ENCODE results near the gene GGA3.

GGA3 gene

GRCh38 chr17:75245011-75245410, 16.4 kb downstream of the GGA3 start:
- DNase-seq (ENCODE audit: low read depth in 2 of 2) = no peak

DNA sequence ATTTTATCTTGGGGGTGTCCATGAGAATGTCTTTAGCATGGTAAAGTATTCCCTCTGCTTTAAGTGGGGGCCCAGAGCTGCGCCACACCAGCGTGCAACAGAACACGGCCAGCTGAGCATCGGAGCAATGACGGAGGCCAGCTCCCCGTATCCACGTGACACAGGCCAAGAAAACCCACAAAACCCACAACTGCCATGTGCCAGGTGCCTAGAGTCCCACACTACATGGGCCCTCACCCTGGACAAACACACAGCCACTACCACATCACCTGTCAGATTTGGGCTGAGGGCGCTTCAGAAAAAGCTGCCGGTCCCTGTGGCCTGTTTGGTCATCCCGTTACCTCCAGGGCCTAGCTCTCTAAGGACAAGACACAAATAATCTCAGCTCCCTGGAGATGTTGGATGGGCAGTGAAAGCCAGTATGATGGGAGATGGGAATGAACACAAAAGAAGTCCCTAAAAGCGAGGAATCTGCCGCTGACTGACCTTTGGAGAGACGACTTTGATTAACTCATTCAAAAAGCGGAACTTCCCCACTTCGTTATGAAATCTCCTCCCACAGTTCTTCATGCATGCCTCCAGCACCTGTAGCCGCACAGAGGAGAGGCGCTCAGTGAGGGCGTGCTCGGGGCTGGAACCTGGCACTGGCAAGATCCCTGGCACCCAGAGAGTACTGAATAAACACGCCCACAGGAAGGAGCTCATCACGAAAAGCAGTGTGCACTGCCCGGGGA, 17.1 kb downstream of the GGA3 start:
- no peak for DNase-seq (ENCODE audit: low read depth in 2 of 2)

DNA sequence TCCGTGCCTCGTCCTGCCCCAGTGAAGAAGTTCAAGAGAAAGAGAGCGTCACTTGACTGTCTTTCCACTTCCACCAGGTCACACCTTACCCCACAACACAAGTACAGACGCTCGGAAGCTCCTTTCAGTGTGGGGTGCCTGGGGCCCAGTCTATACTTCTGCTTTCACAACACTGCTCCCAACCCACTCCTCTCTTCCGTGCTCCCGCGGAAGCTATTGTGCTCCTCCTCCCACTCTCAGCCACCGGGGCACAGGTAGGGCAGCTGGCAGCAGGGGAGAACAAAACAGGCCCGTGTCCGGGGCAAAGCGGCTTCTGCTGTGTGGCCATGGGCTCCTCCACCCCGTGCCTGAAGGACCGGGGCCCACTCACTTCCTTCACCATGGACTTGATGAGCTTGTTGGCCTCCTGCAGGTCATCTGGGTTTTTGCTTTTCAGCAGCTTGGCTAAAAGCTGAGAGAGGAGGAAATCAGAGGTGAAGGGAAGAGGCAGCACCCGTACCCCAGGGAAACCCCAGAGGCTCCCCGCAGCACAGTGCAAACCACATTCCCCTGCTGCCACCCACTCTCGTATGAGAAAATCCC, 18.9 kb downstream of the GGA3 start:
- DNase-seq (ENCODE audit: low read depth in 2 of 2) = peak in 1 of 2 experiments; percentile 21

DNA sequence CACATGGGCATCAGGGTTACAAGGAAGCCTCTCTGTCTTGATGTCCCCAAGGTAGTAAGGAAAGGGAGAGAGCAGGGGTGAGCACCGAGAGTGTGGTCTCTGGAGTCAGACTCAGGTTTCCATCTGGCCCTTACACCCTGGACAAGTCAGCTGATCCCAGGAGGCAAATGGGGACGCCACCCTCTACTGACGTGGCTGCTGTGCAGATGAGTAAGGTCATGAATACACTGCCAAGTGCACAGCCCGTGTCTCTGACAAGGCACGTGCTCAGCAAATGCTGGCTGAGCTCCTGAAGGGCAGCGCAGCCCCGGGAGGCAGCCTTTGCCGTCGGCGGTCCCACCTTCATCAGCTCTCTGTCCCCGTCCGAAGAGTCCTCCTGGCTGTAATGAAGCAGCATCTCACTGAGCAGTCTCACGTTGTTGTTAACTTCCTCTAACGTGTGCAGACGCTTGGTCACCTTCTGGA, 19.4 kb downstream of the GGA3 start:
- DNase-seq (ENCODE audit: low read depth in 2 of 2) = no peak

DNA sequence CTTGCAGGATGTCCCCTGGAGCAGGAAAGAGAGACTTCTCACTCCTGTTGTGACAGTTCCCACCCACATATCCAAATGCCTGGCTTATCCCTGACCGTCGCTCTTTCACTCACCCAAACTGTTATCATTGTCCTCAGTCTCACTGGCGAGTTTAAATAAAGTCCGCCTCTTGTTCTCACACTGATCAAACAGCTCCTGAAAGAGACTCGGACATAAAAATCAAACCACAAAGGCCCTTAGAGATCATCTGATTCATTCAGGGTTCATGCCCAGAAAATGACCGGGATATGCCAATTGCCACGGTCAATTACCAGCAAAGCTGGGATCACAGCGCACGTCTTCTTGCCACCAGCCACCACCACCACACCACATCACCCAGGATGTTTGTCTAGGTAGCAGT, 19.9 kb downstream of the GGA3 start:
- DNase-seq (ENCODE audit: low read depth in 2 of 2) = no peak

GRCh38 chr17:75241143-75241430, 20.3 kb downstream of the GGA3 start:
- DNase-seq (ENCODE audit: low read depth in 2 of 2) = no peak

DNA sequence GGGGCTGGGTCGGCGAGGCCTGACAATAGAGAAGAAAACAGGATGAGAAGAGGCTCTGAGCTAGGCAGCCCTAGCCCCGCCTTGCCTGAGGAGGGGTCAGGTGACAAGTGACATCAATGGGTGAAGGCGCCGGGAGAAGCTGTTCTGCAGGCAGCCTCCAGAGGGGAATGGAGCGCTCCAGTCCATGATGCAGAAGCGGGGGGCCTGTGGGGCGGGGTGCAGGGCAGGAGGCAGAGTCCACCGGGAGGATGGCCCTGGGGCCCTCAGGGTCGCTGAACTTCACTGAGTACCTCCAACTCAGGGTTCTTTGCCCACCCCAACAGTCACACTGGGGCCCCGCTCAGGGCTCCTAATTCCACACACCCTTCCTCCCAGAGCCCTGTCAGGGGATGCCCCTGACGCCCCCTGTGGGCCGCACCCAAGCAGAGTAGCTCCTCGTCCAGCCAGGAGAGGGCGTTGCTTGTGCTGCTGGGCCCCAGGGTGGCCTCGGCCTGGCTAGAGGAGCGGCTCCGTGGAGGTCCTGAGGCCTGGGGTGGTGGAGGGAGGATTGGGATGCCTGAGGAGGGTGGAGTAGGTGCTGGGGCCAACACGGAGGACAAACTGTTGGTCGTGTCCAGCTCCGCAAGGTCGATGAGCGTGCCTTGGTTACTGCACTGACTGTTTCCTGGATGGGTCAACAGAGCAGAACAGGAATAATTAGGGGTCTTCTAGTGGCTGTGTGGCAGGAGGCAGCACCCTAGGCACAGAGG, 20.8 kb downstream of the GGA3 start:
- peak in 1 of 2 experiments; percentile 39 for DNase-seq (ENCODE audit: low read depth in 2 of 2)

DNA sequence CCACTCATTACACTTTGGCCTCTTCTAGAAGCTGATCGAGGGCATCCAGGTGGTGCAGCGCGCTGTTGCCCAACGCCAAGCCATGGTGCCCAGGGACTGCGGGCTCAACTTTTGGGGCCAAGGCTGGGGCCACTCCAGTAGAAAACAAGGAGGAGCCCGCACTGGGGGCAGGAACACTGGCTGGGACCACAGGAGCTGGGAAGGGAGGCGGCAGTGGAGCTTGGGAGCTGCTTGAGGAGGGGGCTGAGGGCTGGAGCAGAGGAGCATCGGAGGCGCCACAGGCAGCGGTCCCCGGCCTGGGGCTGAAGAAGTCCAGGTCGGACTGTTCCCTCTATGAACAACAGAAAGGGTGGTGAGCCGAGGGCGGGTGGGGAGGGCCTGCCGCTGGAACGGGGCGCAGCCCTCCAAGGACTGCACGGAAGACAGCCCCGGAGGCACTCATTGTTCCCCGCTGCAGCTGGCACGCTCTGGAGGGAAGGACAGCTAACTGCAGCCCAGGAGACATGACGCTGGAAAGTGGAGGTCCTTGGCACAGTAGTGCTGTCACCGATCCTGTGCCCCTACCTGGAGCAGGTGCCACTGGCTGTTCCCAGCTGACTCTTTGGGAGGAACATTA, 21.5 kb downstream of the GGA3 start:
- DNase-seq (ENCODE audit: low read depth in 2 of 2) = no peak

- no peak for DNase-seq (ENCODE audit: low read depth in 2 of 2)
Observed at GRCh38 chr17:75239214-75239613, 22.2 kb downstream of the GGA3 start.

DNA sequence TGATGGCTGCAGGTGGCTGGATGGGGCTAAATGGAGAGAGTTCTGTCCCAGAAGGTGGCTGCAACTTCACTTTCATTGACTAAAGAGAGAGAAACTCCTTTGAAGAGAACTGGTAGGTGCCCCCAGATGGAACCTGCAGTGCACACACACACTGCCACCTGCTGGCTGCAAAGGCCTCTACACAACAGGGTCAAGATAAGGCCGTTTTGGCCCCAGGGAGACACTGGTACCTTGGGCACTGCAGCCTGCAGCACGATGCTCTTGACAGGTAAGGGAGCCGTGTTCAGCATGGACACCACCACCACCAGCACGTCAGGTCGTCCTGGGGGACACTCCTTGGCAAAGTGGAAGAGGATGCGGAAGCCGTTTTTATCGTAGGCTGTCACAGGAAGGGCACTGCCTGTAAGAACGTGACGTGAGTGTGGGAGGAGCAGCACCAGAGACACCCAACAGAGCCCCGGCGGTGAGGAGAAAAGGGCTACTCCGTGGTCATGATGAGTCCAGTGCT, 22.7 kb downstream of the GGA3 start:
- peak; percentile 39 to 41 for DNase-seq (ENCODE audit: low read depth in 2 of 2)

DNA sequence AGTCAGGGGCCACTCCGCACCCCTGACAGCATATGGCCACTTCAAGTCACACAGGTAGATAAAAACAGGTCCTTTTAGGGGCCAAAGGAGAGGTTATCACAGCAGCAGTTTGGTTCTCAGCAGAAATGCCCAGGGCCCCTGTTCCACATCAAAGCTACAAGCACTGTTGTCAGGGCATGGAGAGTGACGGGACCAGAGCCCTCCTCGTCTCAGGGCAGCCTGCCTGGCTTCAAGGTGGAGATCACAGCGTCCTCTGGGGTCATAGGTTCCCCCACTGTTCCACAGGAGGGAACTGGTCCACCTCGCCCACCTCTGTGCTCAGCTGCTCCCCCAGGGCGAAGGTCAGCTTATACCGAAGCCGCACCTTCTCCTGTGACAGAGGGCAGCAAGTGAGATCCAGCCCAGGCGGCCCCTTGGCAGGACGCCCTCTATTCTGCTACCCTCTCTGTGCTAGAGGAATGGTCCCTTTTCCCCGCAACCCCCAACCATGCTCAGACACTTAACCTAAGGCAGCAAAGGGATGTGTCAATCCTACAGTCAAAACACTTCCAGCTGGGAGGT, 23.3 kb downstream of the GGA3 start:
- DNase-seq (ENCODE audit: low read depth in 2 of 2) = no peak

DNA sequence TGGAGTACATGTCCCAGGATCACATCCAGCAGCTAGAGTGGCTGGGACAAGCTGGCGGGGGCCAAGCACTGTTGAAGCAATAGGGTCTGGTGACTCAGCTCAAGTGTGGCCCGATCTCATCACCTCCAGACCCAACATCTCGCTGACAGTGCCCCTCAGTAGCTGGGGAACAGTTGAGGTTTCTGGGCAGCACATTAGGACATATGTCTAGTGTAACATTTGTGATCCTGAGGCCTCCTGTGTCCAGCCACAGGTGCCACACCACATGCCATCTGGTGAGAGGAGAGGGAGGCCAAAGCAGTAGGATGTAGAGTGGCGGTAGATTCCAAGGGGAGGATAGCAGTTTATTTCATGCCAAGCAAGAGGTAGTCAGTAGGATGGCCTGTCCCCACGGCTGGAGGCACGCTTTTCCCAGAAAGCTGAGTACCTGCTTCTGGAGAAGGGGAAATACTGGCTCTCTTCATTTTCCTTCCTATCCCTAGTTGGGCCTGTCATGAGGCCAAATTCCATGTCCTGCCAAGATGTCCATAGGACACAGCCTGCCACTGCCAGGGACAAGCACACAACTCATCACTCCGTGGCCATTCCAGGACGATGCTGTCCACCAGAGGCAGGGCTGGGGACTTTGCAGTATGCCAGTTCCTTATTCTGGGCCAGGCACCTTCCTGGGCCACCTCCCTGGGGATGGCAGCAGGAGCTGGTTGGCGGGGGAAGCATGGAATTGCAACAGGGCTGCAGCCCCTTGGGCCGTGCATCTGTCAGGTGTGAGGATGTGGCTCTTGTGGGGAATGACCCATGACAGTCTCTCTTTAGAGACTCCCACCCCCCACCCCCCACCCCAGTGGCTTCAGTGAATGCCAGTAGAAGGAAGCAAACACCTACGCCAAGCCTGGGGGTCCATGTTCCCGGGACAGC, 24.0 kb downstream of the GGA3 start:
- DNase-seq (ENCODE audit: low read depth in 2 of 2) = no peak

- no peak for DNase-seq (ENCODE audit: low read depth in 2 of 2)
Observed at GRCh38 chr17:75232786-75233185, 28.6 kb downstream of the GGA3 start.

GRCh38 chr17:75231741-75232464, 29.5 kb downstream of the GGA3 start:
- DNase-seq (ENCODE audit: low read depth in 2 of 2) = no peak

DNA sequence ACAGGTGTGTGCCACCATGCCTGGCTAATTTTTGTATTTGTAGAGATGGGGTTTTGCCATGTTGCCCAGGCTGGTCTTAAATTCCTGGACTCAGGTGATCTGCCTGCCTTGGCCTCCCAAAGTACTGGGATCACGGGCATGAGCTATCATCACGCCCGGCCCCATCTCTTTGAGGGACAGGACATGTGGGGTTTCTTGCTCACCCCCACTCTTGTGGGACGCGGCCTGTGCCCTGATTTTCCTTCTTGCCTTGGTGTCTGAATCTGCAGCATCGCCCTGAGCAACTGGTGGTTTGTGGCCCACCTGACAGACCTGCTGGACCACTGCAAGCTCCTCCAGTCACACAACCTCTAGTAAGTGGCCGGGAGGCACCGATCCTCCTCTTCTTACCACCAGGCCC, 30.3 kb downstream of the GGA3 start:
- no peak for DNase-seq (ENCODE audit: low read depth in 2 of 2)

DNA sequence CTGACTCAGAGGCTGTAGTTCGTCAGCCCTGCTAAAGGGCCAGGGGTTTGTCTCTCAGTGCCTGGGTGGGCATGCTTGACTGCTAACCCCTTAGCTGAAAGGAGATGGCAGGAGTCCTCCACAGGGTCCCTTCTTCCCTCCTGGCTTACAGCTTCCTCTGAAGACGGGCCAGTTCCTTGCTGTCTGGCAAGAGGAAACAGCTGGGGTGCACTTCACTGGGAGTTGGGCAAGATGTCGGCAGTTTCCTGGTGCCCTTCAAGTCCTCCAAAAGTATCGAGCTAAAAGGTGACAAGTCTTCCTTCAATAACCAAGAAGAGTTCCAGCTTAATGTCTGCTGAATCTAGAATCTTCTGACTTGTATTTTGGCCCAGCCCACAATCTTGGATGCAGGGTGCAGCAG, 32.6 kb downstream of the GGA3 start:
- no peak for DNase-seq (ENCODE audit: low read depth in 2 of 2)

GRCh38 chr17:75228305-75228704, 33.1 kb downstream of the GGA3 start:
- no peak for DNase-seq (ENCODE audit: low read depth in 2 of 2)

DNA sequence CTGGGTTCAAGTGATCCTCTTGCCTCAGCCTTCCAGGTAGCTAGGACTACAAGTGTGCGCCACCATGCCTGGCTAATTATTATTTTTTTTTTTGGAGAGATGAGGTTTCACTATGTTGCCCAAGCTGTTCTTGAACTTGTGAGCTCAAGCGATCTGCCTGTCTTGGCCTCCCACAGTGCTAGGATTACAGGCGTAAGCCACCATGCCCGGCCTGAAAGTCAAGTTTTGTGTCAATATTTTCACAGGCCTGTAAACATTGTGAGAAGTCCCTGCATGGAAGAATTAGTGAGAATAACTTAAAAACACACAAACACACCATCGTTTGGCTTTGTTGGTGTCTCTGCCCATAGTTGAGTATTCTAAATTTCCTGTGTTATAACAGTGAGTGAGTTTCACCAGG, 33.7 kb downstream of the GGA3 start:
- DNase-seq (ENCODE audit: low read depth in 2 of 2) = no peak

DNA sequence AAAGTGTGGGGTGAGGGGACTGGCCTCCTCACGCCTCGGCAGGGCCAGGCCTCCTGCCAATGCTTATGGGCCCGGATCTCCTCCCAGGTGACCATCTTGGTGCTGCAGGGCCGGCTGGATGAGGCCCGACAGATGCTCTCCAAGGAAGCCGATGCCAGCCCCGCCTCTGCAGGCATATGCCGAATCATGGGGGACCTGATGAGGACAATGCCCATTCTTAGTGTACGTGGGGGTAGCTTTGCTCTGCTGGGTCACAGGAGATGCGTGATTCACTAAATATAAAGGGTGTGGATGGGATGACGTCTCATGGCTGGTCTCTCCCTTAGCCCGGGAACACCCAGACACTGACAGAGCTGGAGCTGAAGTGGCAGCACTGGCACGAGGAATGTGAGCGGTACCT, 36.4 kb downstream of the GGA3 start:
- DNase-seq (ENCODE audit: low read depth in 2 of 2) = no peak

DNA sequence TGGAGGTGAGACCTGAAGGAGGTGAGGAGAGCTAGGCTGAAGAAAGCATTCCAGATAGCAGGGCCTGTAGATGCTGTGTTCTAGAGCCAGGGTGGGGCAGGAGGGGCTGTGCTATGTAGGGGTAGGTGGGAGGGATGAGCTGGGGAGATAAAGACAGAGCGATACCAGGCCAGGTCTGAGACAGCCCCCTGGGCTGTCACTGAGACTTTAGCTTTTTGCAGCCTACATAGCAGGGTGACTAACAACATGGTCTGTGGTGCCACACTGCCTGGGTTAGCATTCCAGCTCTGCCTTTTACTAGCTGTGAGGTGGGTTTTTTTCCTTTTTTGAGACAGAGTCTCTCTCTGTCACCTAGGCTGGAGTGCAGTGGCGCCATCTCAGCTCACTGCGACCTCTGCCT, 41.6 kb downstream of the GGA3 start:
- DNase-seq (ENCODE audit: low read depth in 2 of 2) = no peak
